GM12874 (cell line): ENCODE data around the gene RPL31.

Experiments
- CTCF ChIP-seq: IDR thresholded peaks from 2 replicates; pipeline ENCODE4 v1.5.1; 2011; ENCODE audit warnings: low read depth, mild to moderate bottlenecking, control low read depth, low read length, moderate library complexity; ENCODE audit not compliant: insufficient read depth

The RPL31 gene

GRCh38 chr2:101032084-101032776 is 30.1 kb downstream of the RPL31 start:
- TF ChIP-seq CTCF: no peak

GRCh38 chr2:101036562-101036961 is 34.5 kb downstream of the RPL31 start:
- TF ChIP-seq CTCF: no peak

- no peak for TF ChIP-seq CTCF
These were observed 35.2 kb downstream of the RPL31 start for GRCh38 chr2:101037161-101037755.

- peak; percentile 77 for TF ChIP-seq CTCF
These were observed 36.6 kb downstream of the RPL31 start for GRCh38 chr2:101038455-101039255.

GRCh38 chr2:101040072-101040471 is 38.0 kb downstream of the RPL31 start:
- no peak for TF ChIP-seq CTCF

GRCh38 chr2:101040761-101041160 is 38.7 kb downstream of the RPL31 start:
- TF ChIP-seq CTCF: no peak

GRCh38 chr2:101041413-101041812 is 39.3 kb downstream of the RPL31 start:
- TF ChIP-seq CTCF: no peak
